GM12864 (cell line): Measurements from ENCODE around the gene ATP5MG.

ENCODE experiments used
- DNase-seq: peaks from one replicate; pipeline ENCODE4 v3.0.0-alpha.2; 2011; ENCODE audit warnings: low read depth
- H3K4me3 ChIP-seq: 2 replicates; pipeline ENCODE4 v1.5.1; 2011; ENCODE audit warnings: mild to moderate bottlenecking, low read depth, low read length, control low read depth
- TF ChIP-seq, protein P1 (sequence below): IDR thresholded peaks from 2 replicates; pipeline ENCODE4 v1.5.1; 2011; ENCODE audit warnings: low read depth, mild to moderate bottlenecking, moderate library complexity, low read length, control low read depth, inconsistent platforms; ENCODE audit errors: missing control alignments

ATP5MG gene

DNA sequence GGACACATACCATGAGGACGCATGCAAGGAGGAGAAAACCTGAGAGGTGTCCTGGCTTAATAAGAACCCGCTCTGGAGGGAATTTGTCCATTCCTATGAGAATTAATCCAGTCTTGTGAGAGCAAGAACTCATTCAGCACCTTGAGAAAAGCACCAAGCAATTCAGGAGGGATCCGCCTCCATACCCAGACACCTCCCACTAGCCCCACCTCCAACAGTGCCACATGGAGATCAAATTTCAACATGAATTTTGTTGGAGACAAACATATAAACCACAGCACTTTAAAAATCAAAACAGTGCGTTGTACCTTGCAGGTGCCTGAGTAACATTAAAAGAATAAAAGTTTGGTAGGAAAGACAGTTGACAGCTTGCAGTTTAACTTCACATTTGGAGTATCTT lies 30.6 kb upstream of the ATP5MG start:
- no peak overlapping the region for H3K4me3 ChIP-seq
- DNase-seq, result no peak
- TF ChIP-seq, protein P1, sequence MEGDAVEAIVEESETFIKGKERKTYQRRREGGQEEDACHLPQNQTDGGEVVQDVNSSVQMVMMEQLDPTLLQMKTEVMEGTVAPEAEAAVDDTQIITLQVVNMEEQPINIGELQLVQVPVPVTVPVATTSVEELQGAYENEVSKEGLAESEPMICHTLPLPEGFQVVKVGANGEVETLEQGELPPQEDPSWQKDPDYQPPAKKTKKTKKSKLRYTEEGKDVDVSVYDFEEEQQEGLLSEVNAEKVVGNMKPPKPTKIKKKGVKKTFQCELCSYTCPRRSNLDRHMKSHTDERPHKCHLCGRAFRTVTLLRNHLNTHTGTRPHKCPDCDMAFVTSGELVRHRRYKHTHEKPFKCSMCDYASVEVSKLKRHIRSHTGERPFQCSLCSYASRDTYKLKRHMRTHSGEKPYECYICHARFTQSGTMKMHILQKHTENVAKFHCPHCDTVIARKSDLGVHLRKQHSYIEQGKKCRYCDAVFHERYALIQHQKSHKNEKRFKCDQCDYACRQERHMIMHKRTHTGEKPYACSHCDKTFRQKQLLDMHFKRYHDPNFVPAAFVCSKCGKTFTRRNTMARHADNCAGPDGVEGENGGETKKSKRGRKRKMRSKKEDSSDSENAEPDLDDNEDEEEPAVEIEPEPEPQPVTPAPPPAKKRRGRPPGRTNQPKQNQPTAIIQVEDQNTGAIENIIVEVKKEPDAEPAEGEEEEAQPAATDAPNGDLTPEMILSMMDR, result no peak

DNA sequence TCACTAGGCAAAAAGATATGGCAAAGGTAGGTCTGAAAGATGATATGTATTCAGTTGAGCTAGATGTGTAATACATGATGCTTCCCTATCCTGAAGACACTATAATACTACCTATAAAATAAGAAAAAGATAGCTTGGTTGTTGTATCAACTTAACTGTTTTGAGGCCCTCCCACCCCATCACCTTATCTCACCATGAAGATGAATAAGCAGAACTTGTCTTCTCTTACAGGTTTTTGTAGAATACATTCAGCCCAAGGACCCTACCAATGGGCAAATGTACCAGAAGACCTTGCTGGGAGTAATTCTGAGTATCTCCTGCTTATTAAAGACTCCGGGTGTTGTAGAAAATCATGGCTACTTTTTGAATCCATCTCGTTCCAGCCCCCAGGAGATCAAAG lies 28.1 kb upstream of the ATP5MG start:
- no peak overlapping the region for H3K4me3 ChIP-seq
- TF ChIP-seq, protein P1, result no peak
- no peak for DNase-seq

DNA sequence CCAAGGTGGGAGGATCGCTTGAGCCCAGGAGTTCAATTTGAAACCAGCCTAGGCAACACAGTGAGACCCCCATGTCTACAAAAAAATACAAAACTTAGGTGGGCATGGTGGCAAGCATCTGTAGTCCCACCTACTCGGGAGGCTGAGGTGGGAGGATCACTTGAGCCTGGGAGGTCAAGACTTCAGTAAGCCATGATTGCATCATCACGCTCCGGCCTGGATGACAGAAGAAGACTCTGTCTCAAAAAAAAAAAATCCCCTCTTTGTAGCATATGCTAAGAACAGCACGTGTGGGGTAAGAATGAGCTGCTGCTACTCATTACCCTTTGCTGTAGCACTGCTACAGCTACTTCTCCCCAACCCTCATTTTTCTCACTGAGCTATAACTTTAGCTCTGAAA lies 27.5 kb upstream of the ATP5MG start:
- DNase-seq, result no peak
- TF ChIP-seq, protein P1, result no peak
- H3K4me3 ChIP-seq, result no peak overlapping the region

DNA sequence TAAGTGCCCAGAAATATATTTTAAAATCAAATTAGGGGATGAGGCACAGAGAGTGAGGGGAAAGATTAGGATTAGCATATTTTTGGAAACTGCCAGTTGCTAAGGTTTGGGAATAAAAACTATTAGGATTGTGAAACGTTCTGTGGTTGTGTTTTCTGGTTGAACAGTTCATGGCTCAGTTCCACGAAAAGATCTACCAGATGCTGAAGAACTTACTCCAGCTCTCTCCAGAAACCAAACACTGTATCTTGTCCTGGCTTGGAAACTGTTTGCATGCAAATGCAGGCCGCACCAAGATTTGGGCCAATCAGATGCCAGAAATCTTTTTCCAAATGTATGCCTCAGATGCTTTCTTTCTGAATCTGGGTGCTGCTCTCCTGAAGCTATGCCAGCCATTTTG lies 26.7 kb upstream of the ATP5MG start:
- no peak for DNase-seq
- H3K4me3 ChIP-seq, result no peak overlapping the region
- TF ChIP-seq, protein P1, result no peak

DNA sequence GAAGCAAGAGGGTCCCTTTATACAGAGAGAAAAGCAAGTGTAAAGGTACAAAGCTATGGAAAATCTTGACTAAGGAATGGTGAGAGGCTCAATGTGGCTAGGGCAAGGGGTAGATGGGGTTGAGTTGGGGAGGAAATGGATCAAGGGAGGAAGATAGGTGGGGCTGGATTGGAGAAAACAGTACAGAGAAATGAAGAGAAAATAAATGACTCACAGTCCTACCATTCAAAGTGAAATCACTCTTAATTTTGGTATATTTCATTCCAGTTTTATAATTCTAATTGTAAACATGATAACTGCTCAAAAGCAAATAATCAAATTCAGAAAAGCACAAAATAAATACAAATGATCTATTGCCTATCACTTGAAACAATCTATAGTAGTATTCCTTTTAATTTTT lies 25.4 kb upstream of the ATP5MG start:
- no peak for DNase-seq
- TF ChIP-seq, protein P1, result no peak
- H3K4me3 ChIP-seq, result no peak overlapping the region

DNA sequence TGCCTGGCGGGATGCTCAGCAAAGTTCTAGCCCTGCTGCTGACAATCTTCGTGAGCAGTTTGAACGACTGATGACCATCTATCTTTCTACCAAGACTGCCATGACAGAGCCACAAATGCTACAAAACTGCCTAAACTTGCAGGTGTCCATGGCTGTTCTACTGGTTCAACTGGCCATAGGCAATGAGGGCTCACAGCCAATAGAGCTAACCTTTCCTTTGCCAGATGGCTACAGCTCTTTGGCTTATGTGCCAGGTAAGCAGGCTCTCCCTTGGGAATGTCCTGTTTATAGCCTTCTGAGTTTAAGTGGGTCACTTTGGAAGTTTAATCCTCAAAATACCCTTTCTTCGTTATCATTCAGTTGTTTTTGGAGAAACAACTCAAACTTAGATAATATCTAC lies 21.9 kb upstream of the ATP5MG start:
- DNase-seq, result no peak
- H3K4me3 ChIP-seq, result no peak overlapping the region
- TF ChIP-seq, protein P1, result no peak

DNA sequence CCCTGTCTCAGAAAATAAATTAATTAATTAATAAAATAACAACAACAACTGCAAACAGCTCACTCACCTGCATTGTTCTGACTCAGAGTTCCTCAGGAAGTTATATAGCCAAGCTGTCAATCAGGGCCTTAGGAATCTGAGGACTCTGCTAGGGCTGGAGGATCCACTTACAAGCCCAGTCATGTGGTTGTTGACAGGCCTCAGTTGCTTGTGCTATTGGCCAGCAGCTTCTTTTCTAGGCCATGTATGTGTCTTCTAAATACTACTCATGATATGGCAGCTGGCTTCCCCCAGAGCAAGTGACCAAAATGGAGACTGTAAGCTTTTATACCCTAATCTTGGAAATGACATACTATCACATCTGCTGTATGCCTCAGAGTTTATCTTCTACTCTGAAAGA lies 20.8 kb upstream of the ATP5MG start:
- DNase-seq, result no peak
- H3K4me3 ChIP-seq, result no peak overlapping the region
- TF ChIP-seq, protein P1, result no peak
